IMR-90 (cell line): ENCODE data around the gene SAMD4B.

Source experiments
- BHLHE40 ChIP-seq: fragments of 150-350 bp; IDR thresholded peaks from 2 replicates; pipeline ENCODE4 v1.6.1; 2016; ENCODE audit warnings: mild to moderate bottlenecking, low read depth, low read length
- CEBPB ChIP-seq: IDR thresholded peaks from 2 replicates; pipeline ENCODE4 v1.6.1; 2012; ENCODE audit warnings: low read depth, low read length, improper control_type of control experiment
- CHD1 ChIP-seq: IDR thresholded peaks from 2 replicates; pipeline ENCODE4 v1.6.1; 2012; ENCODE audit warnings: low read depth, low read length, improper control_type of control experiment
- FOS ChIP-seq: fragments of 150-350 bp; IDR thresholded peaks from 2 replicates; pipeline ENCODE4 v1.6.1; 2016; ENCODE audit warnings: low read depth, low read length
- MXI1 ChIP-seq: IDR thresholded peaks from 2 replicates; pipeline ENCODE4 v1.6.1; 2012; ENCODE audit warnings: low read depth, mild to moderate bottlenecking, low read length, moderate library complexity, borderline replicate concordance
- NFE2L2 ChIP-seq: fragments of 150-350 bp; IDR thresholded peaks from 2 replicates; pipeline ENCODE4 v1.6.1; 2016; ENCODE audit warnings: low read depth, mild to moderate bottlenecking, low read length
- POLR2A ChIP-seq: IDR thresholded peaks from 2 replicates; pipeline ENCODE4 v1.6.1; 2012; ENCODE audit warnings: mild to moderate bottlenecking, low read depth, low read length
- RAD21 ChIP-seq: IDR thresholded peaks from 2 replicates; pipeline ENCODE4 v1.6.1; 2012; ENCODE audit warnings: low read length, improper control_type of control experiment
- RCOR1 ChIP-seq: IDR thresholded peaks from 2 replicates; pipeline ENCODE4 v1.6.1; 2012; ENCODE audit warnings: mild to moderate bottlenecking, low read length, improper control_type of control experiment; ENCODE audit not compliant: insufficient replicate concordance
- RFX5 ChIP-seq: IDR thresholded peaks from 2 replicates; pipeline ENCODE4 v1.8.0; 2012; ENCODE audit warnings: low read depth, mild to moderate bottlenecking, low read length, moderate library complexity
- SMC3 ChIP-seq: fragments of 150-350 bp; IDR thresholded peaks from 2 replicates; pipeline ENCODE4 v1.6.1; 2016; ENCODE audit warnings: low read depth, mild to moderate bottlenecking, antibody characterized with exemption, low read length, moderate library complexity
- TF ChIP-seq, protein P1 (sequence below): conservative IDR thresholded peaks from 2 replicates; pipeline ENCODE4 v1.5.1; 2012; ENCODE audit warnings: mild to moderate bottlenecking, low read depth, low read length, improper control_type of control experiment
- TF ChIP-seq, protein P2 (sequence below): fragments of 150-350 bp; IDR thresholded peaks from 2 replicates; pipeline ENCODE4 v1.6.1; 2017; ENCODE audit warnings: mild to moderate bottlenecking, antibody characterized with exemption, low read length, low read depth
- TF ChIP-seq, protein P3 (sequence below): fragments of 150-350 bp; IDR thresholded peaks from 2 replicates; pipeline ENCODE4 v1.6.1; 2016; ENCODE audit warnings: low read depth, mild to moderate bottlenecking, low read length, moderate library complexity, borderline replicate concordance

DNA sequence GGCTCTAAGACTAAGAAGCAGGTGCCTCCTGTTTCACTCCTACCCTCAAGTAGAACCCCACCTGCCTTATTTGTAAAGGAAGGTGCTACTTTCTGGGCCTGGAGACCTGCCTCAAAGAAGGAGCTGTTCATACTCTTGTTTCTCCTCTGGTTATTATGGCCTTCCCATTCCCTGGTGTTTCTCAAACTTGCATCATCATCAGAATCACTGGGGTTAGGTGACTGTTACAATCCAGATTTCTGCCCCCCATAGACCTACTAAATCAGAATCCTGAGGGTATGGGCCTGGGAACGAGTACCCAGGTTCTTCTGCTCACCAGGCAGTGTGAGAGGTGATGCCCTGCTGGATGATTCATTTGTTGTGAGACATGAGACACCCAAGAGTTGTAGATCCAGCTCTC lies 18.4 kb downstream of the SAMD4B start:
- TF ChIP-seq, protein P1, sequence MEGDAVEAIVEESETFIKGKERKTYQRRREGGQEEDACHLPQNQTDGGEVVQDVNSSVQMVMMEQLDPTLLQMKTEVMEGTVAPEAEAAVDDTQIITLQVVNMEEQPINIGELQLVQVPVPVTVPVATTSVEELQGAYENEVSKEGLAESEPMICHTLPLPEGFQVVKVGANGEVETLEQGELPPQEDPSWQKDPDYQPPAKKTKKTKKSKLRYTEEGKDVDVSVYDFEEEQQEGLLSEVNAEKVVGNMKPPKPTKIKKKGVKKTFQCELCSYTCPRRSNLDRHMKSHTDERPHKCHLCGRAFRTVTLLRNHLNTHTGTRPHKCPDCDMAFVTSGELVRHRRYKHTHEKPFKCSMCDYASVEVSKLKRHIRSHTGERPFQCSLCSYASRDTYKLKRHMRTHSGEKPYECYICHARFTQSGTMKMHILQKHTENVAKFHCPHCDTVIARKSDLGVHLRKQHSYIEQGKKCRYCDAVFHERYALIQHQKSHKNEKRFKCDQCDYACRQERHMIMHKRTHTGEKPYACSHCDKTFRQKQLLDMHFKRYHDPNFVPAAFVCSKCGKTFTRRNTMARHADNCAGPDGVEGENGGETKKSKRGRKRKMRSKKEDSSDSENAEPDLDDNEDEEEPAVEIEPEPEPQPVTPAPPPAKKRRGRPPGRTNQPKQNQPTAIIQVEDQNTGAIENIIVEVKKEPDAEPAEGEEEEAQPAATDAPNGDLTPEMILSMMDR = no peak
- TF ChIP-seq SMC3 (no peak), POLR2A (no peak), RAD21 (no peak), MXI1 (no peak), FOS (no peak), CEBPB (no peak), NFE2L2 (no peak), RCOR1 (no peak), BHLHE40 (no peak), RFX5 (no peak), CHD1 (no peak)
- TF ChIP-seq, protein P2, sequence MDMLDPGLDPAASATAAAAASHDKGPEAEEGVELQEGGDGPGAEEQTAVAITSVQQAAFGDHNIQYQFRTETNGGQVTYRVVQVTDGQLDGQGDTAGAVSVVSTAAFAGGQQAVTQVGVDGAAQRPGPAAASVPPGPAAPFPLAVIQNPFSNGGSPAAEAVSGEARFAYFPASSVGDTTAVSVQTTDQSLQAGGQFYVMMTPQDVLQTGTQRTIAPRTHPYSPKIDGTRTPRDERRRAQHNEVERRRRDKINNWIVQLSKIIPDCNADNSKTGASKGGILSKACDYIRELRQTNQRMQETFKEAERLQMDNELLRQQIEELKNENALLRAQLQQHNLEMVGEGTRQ = no peak
- TF ChIP-seq, protein P3, sequence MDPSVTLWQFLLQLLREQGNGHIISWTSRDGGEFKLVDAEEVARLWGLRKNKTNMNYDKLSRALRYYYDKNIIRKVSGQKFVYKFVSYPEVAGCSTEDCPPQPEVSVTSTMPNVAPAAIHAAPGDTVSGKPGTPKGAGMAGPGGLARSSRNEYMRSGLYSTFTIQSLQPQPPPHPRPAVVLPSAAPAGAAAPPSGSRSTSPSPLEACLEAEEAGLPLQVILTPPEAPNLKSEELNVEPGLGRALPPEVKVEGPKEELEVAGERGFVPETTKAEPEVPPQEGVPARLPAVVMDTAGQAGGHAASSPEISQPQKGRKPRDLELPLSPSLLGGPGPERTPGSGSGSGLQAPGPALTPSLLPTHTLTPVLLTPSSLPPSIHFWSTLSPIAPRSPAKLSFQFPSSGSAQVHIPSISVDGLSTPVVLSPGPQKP = no peak
